GM18502 (cell line): ENCODE results near the gene DNAH1.

Experiments
- ATAC-seq: cut with Tn5 transposase; IDR thresholded peaks from one replicate; pipeline ENCODE4 v1.9.1; 2021; ENCODE audit warnings: mild to moderate bottlenecking; ENCODE audit not compliant: unreplicated experiment, poor library complexity

Gene DNAH1

DNA sequence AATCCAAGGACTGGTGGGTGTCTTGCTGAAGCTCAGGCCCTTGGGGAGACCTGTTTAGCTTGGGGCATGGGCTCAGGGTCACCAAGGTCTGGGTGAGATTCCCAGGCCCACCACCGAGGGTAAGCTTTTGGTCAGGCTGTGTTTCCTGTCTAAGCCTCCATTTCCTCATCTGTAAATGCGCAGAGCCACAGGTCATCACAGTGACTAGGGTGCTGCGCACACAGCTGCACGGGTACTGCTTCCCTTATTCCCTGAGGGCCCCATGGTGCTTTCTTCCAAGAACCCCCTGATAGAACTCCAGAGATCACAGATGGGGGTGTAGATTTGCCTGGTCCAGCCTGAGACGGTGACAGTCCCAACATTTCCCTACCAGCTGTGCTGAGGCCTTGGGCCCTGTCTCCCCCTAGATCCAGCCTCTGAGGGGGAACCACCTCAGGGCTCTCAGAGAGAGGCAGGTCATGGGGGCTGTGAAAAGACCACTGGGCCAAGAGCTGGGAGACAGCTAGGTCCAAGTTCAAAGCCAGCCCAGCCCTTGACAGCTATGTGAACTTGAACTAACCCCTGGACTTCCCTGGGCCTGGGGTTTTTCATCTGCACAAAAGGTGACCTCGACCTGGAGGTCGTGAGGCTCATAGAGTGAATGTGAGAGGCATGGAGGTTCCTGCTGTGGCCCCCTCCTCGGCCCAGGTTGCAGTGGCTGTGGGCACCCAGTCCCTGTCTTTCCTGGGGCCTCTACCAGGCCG, 68.1 kb downstream of the DNAH1 start:
- no peak for ATAC-seq

- ATAC-seq: no peak
Observed at GRCh38 chr3:52385157-52385556, 69.0 kb downstream of the DNAH1 start.

DNA sequence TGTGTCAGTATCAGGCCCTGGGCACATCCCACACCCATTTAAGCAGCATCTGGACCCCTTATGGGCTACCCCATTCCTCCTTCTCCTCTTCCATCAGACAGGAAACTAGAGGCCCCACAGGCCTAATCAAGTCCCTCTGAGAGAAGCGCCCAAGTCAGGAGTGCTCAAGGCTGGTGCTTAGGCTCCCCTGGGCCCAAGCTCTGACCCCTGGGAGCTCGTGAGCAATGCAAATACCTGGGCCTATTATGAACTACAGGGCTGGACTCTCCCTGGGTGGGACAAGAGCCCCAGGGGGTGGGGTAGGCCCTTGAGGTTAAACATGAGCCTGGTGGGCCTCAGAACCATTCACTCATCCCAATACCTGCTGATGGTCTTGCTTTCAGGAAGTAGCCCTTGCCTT, 71.4 kb downstream of the DNAH1 start:
- ATAC-seq: no peak

DNA sequence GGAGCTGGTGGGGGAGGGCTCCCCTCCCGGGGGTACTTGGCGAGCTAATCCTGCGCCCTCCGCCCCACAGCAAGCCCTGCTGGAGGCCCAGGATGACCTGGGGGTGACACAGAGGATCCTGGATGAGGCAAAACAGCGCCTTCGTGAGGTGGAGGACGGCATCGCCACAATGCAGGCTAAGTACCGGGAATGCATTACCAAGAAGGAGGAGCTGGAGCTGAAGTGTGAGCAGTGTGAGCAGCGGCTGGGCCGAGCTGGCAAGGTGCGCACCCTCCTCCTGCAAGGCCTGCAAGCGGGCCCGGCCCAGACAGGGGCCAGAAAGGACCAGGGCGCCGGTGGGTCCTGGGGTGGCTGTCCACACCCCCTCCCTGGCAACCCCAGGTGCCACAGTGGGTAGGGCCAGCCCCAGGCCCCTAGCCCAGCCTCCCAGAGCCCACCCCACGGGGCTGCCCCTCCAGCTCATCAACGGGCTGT, 72.3 kb downstream of the DNAH1 start:
- no peak for ATAC-seq

GRCh38 chr3:52388933-52389332, 72.8 kb downstream of the DNAH1 start:
- ATAC-seq: no peak

GRCh38 chr3:52391096-52391495, 75.0 kb downstream of the DNAH1 start:
- no peak for ATAC-seq

DNA sequence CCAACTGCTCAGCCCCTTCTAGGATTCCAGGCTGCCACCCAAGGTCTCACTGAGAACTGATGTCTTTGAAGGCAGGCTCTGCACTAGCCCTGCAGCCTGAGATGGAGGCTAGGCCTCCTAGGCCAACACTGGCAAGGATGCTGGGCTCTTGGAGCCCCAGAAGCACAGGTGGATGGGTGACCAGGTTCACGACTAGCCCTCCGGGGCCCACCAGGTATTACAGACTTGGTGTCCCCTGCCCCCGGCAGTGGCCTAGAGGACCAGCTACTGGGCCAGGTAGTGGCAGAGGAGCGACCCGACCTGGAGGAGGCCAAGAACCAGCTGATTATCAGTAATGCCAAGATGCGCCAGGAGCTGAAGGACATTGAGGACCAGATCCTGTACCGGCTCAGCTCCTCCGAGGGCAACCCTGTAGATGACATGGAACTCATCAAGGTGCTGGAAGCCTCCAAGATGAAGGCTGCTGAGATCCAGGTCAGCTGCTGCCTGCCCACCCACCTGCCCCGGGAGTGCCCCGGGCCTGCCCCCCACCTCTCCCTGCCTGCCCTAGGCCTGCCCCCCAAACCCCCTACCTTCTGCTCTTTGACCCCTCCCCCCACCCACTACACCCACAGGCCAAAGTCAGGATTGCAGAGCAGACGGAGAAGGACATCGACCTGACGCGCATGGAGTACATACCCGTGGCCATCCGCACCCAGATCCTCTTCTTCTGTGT, 76.3 kb downstream of the DNAH1 start:
- no peak for ATAC-seq

DNA sequence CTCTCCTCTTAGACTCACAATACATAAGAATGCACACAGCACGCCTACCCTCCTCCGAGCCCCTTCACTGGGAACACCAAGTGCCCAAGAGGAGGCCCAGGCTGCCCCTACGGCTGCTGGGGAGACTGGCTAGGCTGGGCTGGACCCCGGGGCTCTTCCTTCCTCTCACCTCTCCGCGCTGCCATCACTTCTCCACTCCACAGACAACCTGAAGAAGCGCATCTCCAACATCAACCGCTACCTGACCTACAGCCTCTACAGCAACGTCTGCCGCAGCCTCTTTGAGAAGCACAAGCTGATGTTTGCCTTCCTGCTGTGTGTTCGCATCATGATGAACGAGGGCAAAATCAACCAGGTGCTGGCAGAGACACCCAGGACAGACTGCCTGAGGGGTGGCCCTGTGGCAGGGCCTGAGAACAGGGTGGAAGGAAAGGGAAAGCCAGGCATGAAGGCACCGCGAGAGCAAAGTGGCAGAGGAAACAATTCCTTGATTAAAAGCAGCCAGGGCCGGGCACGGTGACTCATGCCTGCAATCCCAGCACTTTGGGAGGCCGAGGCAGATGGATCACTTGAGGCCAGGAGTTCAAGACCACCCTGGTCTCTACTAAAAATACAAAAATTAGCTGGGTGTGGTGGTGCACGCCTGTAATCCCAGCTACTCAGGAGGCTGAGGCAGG, 77.2 kb downstream of the DNAH1 start:
- ATAC-seq: no peak

DNA sequence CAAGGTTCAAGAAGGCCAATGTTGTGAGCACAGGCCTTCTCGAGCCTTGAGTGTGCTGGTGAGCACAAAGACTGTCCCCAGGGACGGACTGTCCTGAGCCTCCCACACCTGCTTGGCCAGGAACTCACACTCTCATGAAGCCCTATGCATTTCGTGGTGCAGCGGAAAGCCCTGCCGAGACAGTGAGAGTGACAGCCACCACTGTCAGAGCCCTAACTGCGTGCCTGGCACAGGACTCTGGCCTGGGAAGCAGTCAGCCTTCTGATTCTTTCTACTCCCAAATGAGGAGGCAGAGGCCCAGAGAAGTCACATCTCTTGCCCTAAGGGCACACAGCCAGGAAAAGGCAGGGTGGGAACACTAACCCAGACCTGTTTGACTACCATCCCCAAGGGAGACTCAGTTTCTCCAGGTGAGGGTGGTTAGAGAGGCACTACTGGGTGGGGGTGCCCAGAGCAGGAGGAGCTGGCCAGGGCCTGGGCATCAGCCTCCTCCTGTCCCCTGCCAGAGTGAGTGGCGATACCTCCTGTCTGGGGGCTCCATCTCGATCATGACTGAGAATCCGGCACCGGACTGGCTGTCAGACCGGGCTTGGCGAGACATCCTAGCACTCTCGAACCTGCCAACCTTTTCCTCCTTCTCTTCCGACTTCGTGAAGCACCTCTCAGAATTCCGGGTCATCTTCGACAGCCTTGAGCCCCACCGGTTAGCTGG, 78.0 kb downstream of the DNAH1 start:
- ATAC-seq: no peak

DNA sequence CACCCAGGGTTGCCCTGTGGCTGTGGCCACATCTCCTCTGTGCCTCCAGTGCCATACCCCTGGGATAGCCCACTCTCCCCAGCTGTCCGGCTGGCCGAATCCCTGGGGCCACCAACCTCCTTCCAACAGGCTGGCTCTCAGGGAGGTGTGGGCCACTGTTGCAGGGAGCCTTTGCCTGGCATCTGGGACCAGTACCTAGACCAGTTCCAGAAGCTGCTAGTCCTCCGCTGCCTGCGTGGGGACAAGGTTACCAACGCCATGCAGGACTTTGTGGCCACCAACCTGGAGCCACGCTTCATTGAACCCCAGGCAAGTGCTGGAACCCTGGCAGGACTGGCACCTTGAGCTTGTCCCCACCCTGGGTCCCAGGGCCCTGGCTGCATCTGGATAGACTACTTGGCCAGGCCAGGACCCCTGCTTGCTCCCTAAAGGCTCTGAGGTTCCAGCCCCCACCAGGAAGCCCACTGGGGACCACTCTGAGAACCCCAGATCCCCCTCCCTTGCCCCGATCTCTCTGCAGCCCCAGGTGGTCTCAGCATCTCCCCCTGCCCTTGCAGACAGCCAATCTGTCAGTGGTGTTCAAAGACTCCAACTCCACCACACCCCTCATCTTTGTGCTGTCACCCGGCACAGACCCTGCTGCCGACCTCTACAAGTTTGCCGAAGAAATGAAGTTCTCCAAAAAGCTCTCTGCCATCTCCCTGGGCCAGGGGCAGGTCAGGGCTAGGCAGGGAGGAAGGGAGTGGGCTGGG, 78.8 kb downstream of the DNAH1 start:
- no peak for ATAC-seq

- ATAC-seq: no peak
Observed at GRCh38 chr3:52395503-52395865, 79.4 kb downstream of the DNAH1 start.

GRCh38 chr3:52396011-52396906, 80.1 kb downstream of the DNAH1 start:
- no peak for ATAC-seq

- no peak for ATAC-seq
Observed at GRCh38 chr3:52396907-52397591, 80.9 kb downstream of the DNAH1 start.

DNA sequence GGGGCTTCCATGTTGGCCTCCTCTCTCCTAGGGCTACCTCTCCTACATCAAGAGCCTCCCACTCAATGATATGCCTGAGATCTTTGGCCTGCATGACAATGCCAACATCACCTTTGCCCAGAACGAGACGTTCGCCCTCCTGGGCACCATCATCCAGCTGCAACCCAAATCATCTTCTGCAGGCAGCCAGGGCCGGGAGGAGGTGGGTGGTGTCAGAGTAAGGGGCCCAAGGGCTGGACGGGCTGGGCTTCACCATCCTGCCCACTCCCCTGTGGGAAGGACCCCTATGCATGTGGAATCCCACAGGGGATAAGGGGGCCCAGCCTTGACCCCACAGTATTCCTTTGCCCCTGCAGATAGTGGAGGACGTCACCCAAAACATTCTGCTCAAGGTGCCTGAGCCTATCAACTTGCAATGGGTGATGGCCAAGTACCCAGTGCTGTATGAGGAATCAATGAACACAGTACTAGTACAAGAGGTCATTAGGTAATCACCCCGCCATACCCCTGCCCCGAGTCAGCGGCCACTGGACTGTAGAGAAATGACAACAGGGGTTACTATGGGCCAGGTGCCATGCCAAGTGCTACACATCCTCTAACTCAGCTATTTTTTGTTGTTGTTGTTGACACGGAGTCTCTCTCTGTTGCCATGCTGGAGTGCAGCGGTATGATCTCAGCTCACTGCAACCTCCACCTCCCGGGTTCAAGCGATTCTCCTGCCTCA, 81.7 kb downstream of the DNAH1 start:
- ATAC-seq: no peak

- ATAC-seq: no peak
Observed at GRCh38 chr3:52398670-52399081, 82.6 kb downstream of the DNAH1 start.

DNA sequence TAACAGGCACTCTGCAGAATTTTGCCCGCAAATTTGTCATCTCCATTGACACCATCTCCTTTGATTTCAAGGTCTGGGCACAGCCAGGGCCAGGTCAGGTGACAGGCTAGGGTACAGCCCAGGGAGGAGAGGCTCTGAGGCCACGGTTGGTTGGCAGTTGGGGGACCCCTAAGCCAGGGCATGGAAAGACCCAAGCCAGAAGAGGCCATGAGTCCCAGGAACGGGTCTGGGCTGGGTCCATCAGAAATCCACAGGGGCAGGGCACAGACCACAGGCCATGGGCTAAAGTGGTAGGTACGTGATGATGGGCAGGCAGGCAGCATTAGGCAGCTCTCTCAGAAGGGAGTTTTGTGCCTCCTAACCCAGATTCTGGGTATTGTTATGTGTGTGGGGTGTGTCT, 83.0 kb downstream of the DNAH1 start:
- no peak for ATAC-seq

DNA sequence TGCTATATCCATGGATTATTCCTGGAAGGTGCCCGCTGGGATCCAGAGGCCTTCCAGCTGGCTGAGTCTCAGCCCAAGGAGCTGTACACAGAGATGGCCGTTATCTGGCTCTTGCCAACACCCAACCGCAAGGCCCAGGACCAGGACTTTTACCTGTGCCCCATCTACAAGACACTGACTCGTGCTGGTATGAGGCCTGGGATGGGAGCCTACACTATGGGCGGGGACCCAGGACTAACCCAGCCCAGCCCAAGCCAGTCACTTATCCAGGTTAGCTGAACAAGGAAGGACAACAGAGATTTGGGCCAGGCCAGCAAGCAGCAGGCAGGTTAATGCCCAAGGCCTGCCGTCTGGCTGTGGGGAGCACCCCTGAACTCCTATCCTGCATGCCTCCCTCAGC, 83.5 kb downstream of the DNAH1 start:
- no peak for ATAC-seq

GRCh38 chr3:52400275-52400793, 84.2 kb downstream of the DNAH1 start:
- no peak for ATAC-seq
